ENCODE measurements around the gene ATP13A4. TPM values are rescaled to one million over a fixed set of nuclear protein-coding genes. Genes with fewer than 3 reads are reported as not detected.

ATP13A4 gene
- total and polyA plus RNA-seq, 2 donors = 0.19 to 7.7 TPM

- H3K36me3 ChIP-seq (ENCODE audit: insufficient read depth) = no peaks in the 10 kb centered on the region
- no peak overlapping the region for H3K27ac ChIP-seq (ENCODE audit: low read depth)
- no peak overlapping the region for H3K4me3 ChIP-seq (ENCODE audit: low read depth, low read length)
- no peak for DNase-seq (ENCODE audit: extremely low spot score)
- WGBS = 85% methylated on average over 6 of the region's 6 CpGs
- H3K4me1 ChIP-seq (ENCODE audit: insufficient read depth) = no peaks in the 10 kb centered on the region
Observed at GRCh38 chr3:193388361-193388760, 166.3 kb downstream of the ATP13A4 start.

- no peaks in the 10 kb centered on the region for H3K4me1 ChIP-seq (ENCODE audit: insufficient read depth)
- H3K4me3 ChIP-seq (ENCODE audit: low read depth, low read length) = no peak overlapping the region
- no peaks in the 10 kb centered on the region for H3K36me3 ChIP-seq (ENCODE audit: insufficient read depth)
- H3K27ac ChIP-seq (ENCODE audit: low read depth) = no peak overlapping the region
- no peak for DNase-seq (ENCODE audit: extremely low spot score)
- 56% methylated on average over 2 of the region's 2 CpGs for WGBS
Observed at GRCh38 chr3:193387596-193387995, 167.1 kb downstream of the ATP13A4 start.

- no peaks in the 10 kb centered on the region for H3K36me3 ChIP-seq (ENCODE audit: insufficient read depth)
- no peak within 1 kb of the TSS for H3K4me3 ChIP-seq (ENCODE audit: low read depth, low read length)
- DNase-seq (ENCODE audit: extremely low spot score) = no peak
- H3K27ac ChIP-seq (ENCODE audit: low read depth) = no peak within 1 kb of the TSS
- WGBS = 45% methylated on average over 6 of the region's 6 CpGs
- H3K4me1 ChIP-seq (ENCODE audit: insufficient read depth) = no peaks in the 10 kb centered on the region
Observed at GRCh38 chr3:193378706-193379105, 176.0 kb downstream of the ATP13A4 start, which contains the start of gene ATP13A5. Gene ATP13A5 (minus strand): TSS chr3:193378753. CDS start chr3:193378725, 28 bp downstream.

GRCh38 chr3:193377591-193377990 lies 177.1 kb downstream of the ATP13A4 start:
- 31% methylated on average over 2 of the region's 2 CpGs for WGBS
- Histone ChIP-seq H3K27ac (ENCODE audit: low read depth) (no peak overlapping the region), H3K36me3 (ENCODE audit: insufficient read depth) (no peaks in the 10 kb centered on the region), H3K4me1 (ENCODE audit: insufficient read depth) (no peaks in the 10 kb centered on the region), H3K4me3 (ENCODE audit: low read depth, low read length) (no peak overlapping the region)
- DNase-seq (ENCODE audit: extremely low spot score) = no peak

GRCh38 chr3:193375614-193376013 lies 179.1 kb downstream of the ATP13A4 start:
- H3K4me3 ChIP-seq (ENCODE audit: low read depth, low read length) = no peak overlapping the region
- 90% methylated on average over 8 of the region's 8 CpGs for WGBS
- DNase-seq (ENCODE audit: extremely low spot score) = no peak
- no peaks in the 10 kb centered on the region for H3K4me1 ChIP-seq (ENCODE audit: insufficient read depth)
- H3K27ac ChIP-seq (ENCODE audit: low read depth) = no peak overlapping the region
- H3K36me3 ChIP-seq (ENCODE audit: insufficient read depth) = no peaks in the 10 kb centered on the region

- Histone ChIP-seq H3K4me1 (ENCODE audit: insufficient read depth) (no peaks in the 10 kb centered on the region), H3K27ac (ENCODE audit: low read depth) (no peak overlapping the region), H3K4me3 (ENCODE audit: low read depth, low read length) (no peak overlapping the region), H3K36me3 (ENCODE audit: insufficient read depth) (no peaks in the 10 kb centered on the region)
- DNase-seq (ENCODE audit: extremely low spot score) = no peak
Observed at GRCh38 chr3:193372783-193373182, 181.9 kb downstream of the ATP13A4 start.

GRCh38 chr3:193367868-193368267 lies 186.8 kb downstream of the ATP13A4 start:
- Histone ChIP-seq H3K36me3 (ENCODE audit: insufficient read depth) (no peaks in the 10 kb centered on the region), H3K4me3 (ENCODE audit: low read depth, low read length) (no peak overlapping the region), H3K4me1 (ENCODE audit: insufficient read depth) (no peaks in the 10 kb centered on the region), H3K27ac (ENCODE audit: low read depth) (no peak overlapping the region)
- 61% methylated on average over 1 of the region's 1 CpG for WGBS
- DNase-seq (ENCODE audit: extremely low spot score) = no peak

GRCh38 chr3:193357291-193357690 lies 197.4 kb downstream of the ATP13A4 start:
- DNase-seq (ENCODE audit: extremely low spot score) = no peak
- Histone ChIP-seq H3K4me3 (ENCODE audit: low read depth, low read length) (no peak overlapping the region), H3K36me3 (ENCODE audit: insufficient read depth) (no peaks in the 10 kb centered on the region), H3K27ac (ENCODE audit: low read depth) (no peak overlapping the region), H3K4me1 (ENCODE audit: insufficient read depth) (no peaks in the 10 kb centered on the region)
- 79% methylated on average over 3 of the region's 3 CpGs for WGBS

GRCh38 chr3:193354423-193354822 lies 200.3 kb downstream of the ATP13A4 start:
- 52% methylated on average over 5 of the region's 5 CpGs for WGBS
- H3K4me1 ChIP-seq (ENCODE audit: insufficient read depth) = no peaks in the 10 kb centered on the region
- no peaks in the 10 kb centered on the region for H3K36me3 ChIP-seq (ENCODE audit: insufficient read depth)
- no peak overlapping the region for H3K4me3 ChIP-seq (ENCODE audit: low read depth, low read length)
- no peak for DNase-seq (ENCODE audit: extremely low spot score)
- no peak overlapping the region for H3K27ac ChIP-seq (ENCODE audit: low read depth)

Other genes with a start within 250 kb of the ATP13A4 start
- not detected for gene ATP13A5, start 176.1 kb downstream of the ATP13A4 start, total RNA-seq
- gene ATP13A5, start 176.1 kb downstream of the ATP13A4 start, polyA plus RNA-seq = not detected
- gene OPA1, start 38.3 kb upstream of the ATP13A4 start, total RNA-seq = 106 TPM
- gene OPA1, start 38.3 kb upstream of the ATP13A4 start, polyA plus RNA-seq = 26.0 TPM

Measured in urinary bladder (tissue), 4 donors.